GM18951 (cell line): Measurements from ENCODE around the gene RPS6KB1.
"Not testable (repeated sequence)": the region's sequence is repeated elsewhere in the genome, so short reads cannot be mapped to it uniquely, and the experiment has no call there.

Source experiments
- POLR2A ChIP-seq: IDR thresholded peaks from 4 replicates; pipeline ENCODE4 v1.6.1; 2011; ENCODE audit warnings: mild to moderate bottlenecking; ENCODE audit not compliant: insufficient read length, insufficient read depth; ENCODE audit errors: extremely low read depth
- in situ Hi-C: fragments of 300-500 bp; cut with MboI; formaldehyde crosslinking; loops from one replicate; pipeline ENCODE4 v1.12.0; 2022; ENCODE audit warnings: low sequenced_read_pairs, mixed read lengths, inconsistent platforms; ENCODE audit not compliant: unreplicated experiment

Gene RPS6KB1

GRCh38 chr17:59856859-59857794, 35.8 kb upstream of the RPS6KB1 start:
- in situ Hi-C loops = no loop called here
- no peak for TF ChIP-seq POLR2A

- TF ChIP-seq POLR2A = no peak
- in situ Hi-C loops = no loop called here
These were observed 34.6 kb upstream of the RPS6KB1 start for GRCh38 chr17:59858167-59858816.

- in situ Hi-C loops = no loop called here
- no peak for TF ChIP-seq POLR2A
These were observed 34.0 kb upstream of the RPS6KB1 start for GRCh38 chr17:59858932-59859331.

- in situ Hi-C loops = no loop called here
- TF ChIP-seq POLR2A = no peak
These were observed 33.4 kb upstream of the RPS6KB1 start for GRCh38 chr17:59859444-59860025.

- no peak for TF ChIP-seq POLR2A
- in situ Hi-C loops = no loop called here
These were observed 29.3 kb upstream of the RPS6KB1 start for GRCh38 chr17:59863616-59864015.

- in situ Hi-C loops = no loop called here
- no peak for TF ChIP-seq POLR2A
These were observed 23.0 kb upstream of the RPS6KB1 start for GRCh38 chr17:59869941-59870218.

GRCh38 chr17:59870482-59870881, 22.4 kb upstream of the RPS6KB1 start:
- TF ChIP-seq POLR2A = no peak
- in situ Hi-C loops = no loop called here

- no peak for TF ChIP-seq POLR2A
- in situ Hi-C loops = no loop called here
These were observed 20.6 kb upstream of the RPS6KB1 start for GRCh38 chr17:59872351-59872750.

- in situ Hi-C loops = not testable (repeated sequence)
These were observed 19.5 kb upstream of the RPS6KB1 start for GRCh38 chr17:59873414-59873813.

GRCh38 chr17:59874376-59874775, 18.5 kb upstream of the RPS6KB1 start:
- in situ Hi-C loops = no loop called here
- TF ChIP-seq POLR2A = no peak

- in situ Hi-C loops = no loop called here
- no peak for TF ChIP-seq POLR2A
These were observed 16.8 kb upstream of the RPS6KB1 start for GRCh38 chr17:59876107-59876506.

GRCh38 chr17:59877965-59878364, 15.0 kb upstream of the RPS6KB1 start:
- in situ Hi-C loops = no loop called here
- no peak for TF ChIP-seq POLR2A

- in situ Hi-C loops = no loop called here
- TF ChIP-seq POLR2A = no peak
These were observed 14.3 kb upstream of the RPS6KB1 start for GRCh38 chr17:59878624-59879023.

- in situ Hi-C loops = no loop called here
- TF ChIP-seq POLR2A = no peak
These were observed 8.1 kb upstream of the RPS6KB1 start for GRCh38 chr17:59884861-59885260.

- no peak for TF ChIP-seq POLR2A
- in situ Hi-C loops = no loop called here
These were observed 4.7 kb upstream of the RPS6KB1 start for GRCh38 chr17:59888145-59888750.
